ENCODE results near the gene IL1R1.

IL1R1 gene

DNA sequence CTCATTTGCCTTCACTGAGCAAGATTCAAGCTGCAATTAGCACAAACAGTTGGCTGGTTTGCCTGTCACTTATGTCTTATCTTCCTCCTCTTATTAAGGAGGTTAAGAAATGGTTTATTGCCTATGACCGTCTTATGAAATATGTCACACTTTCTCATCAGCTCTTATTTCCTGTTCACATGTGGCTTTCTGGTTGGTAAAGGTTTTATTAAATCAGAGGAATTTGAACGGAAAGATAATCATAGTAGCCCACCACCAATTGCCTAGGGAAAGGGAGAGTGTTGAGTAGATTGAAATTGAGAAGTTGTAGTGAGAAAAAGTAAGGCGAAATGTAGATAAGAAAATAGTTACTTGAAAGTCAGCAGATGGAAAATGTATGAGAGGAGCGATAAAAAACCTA is 4.2 kb upstream of the IL1R1 start:
- Histone ChIP-seq H3K36me3 (ENCODE audit: low read depth) (no peaks in the 10 kb centered on the region), H3K9me3 (ENCODE audit: severe bottlenecking) (no peaks in the 10 kb centered on the region), H3K27me3 (ENCODE audit: insufficient read depth, poor library complexity, severe bottlenecking) (no peaks in the 10 kb centered on the region), H3K4me3 (ENCODE audit: severe bottlenecking) (no peak overlapping the region), H3K4me1 (ENCODE audit: insufficient read depth, poor library complexity, severe bottlenecking) (no peaks in the 10 kb centered on the region), H3K27ac (ENCODE audit: poor library complexity, severe bottlenecking) (no peak overlapping the region)
- TF ChIP-seq CTCF (IDR thresholded peaks at IDR 0.05; ENCODE audit: poor library complexity, severe bottlenecking) = no peak
- DNase-seq (ENCODE audit: low spot score) (no peak), ATAC-seq (ENCODE audit: low read depth) (no peak)

- no peaks in the 10 kb centered on the region for H3K36me3 ChIP-seq (ENCODE audit: low read depth)
- TF ChIP-seq CTCF (IDR thresholded peaks at IDR 0.05; ENCODE audit: poor library complexity, severe bottlenecking) = no peak
- no peaks in the 10 kb centered on the region for H3K27me3 ChIP-seq (ENCODE audit: insufficient read depth, poor library complexity, severe bottlenecking)
- no peak for ATAC-seq (ENCODE audit: low read depth)
- no peaks in the 10 kb centered on the region for H3K9me3 ChIP-seq (ENCODE audit: severe bottlenecking)
- no peak overlapping the region for H3K27ac ChIP-seq (ENCODE audit: poor library complexity, severe bottlenecking)
- no peak overlapping the region for H3K4me3 ChIP-seq (ENCODE audit: severe bottlenecking)
- H3K4me1 ChIP-seq (ENCODE audit: insufficient read depth, poor library complexity, severe bottlenecking) = no peaks in the 10 kb centered on the region
- DNase-seq (ENCODE audit: low spot score) = no peak
Measured at GRCh38 chr2:102139851-102140250, 2.7 kb upstream of the IL1R1 start.

DNA sequence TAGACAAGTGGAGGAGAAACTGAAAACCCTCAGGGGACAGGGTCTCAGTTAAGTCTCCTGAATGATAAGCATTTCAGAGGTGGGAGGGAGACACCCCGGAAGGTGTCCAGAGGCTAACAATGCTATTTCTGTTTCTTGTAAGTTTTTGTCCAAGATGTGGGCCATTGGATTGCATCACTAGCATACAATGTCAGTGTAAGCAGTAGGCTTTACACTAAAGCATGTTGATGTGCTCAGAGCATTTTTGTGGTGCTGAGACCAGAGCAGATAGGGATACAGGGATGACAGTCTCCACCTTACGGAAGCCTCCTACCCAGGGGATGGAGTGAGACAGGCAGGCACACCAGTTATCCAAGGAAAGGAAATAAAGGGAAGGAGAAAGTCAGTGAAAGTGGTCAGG is 2.2 kb upstream of the IL1R1 start:
- no peak for DNase-seq (ENCODE audit: low spot score)
- Histone ChIP-seq H3K4me1 (ENCODE audit: insufficient read depth, poor library complexity, severe bottlenecking) (no peaks in the 10 kb centered on the region), H3K4me3 (ENCODE audit: severe bottlenecking) (no peak overlapping the region), H3K9me3 (ENCODE audit: severe bottlenecking) (no peaks in the 10 kb centered on the region), H3K36me3 (ENCODE audit: low read depth) (no peaks in the 10 kb centered on the region), H3K27ac (ENCODE audit: poor library complexity, severe bottlenecking) (no peak overlapping the region), H3K27me3 (ENCODE audit: insufficient read depth, poor library complexity, severe bottlenecking) (no peaks in the 10 kb centered on the region)
- TF ChIP-seq CTCF (IDR thresholded peaks at IDR 0.05; ENCODE audit: poor library complexity, severe bottlenecking) = no peak
- no peak for ATAC-seq (ENCODE audit: low read depth)

DNA sequence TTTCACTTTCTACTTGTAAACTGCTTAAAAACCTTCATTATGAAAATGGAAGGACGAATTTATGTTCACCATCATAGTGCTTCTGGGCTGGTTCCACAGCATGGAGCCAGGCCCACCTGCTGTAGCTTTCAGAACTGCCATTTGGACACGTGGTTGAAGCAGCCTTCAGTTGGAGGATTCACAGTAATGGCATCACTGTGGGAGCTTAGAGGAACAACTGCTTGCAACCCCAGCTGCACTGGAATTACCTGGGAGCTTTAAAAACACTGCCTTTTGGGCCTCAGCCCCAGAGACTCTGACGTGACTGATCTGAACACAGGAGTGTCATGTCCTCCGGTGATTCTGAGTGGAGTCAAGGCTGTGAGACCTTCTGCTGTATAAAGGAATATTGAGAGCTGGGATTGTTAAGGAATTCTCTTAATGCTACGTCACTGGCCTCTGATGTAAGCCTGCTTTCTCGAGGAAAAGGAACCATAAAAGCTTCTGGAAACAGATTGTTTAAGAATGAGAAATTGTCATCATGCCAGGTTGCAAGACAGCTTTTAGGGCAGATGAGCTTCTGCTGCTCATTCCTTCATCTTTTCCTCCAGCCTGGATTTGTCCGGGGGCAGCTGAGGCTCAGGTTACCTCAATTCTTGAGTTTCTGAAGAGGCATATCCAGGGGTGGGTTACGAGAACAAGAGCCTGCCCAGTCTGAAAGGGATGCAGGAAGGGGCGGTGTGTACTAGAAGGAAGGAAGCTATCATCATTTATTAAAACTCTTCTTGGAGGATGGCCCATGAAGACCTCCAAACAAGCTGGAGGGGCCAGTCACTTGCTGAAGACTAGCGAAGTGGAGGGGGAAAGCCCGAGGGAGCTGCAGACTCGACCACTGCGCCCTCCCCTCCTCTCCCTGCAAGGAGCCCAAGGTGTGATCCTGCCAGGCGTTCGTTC is 1.3 kb upstream of the IL1R1 start:
- no peak for ATAC-seq (ENCODE audit: low read depth)
- Histone ChIP-seq H3K4me1 (ENCODE audit: insufficient read depth, poor library complexity, severe bottlenecking) (no peaks in the 10 kb centered on the region), H3K4me3 (ENCODE audit: severe bottlenecking) (no peak overlapping the region), H3K27ac (ENCODE audit: poor library complexity, severe bottlenecking) (no peak overlapping the region), H3K27me3 (ENCODE audit: insufficient read depth, poor library complexity, severe bottlenecking) (no peaks in the 10 kb centered on the region), H3K36me3 (ENCODE audit: low read depth) (no peaks in the 10 kb centered on the region), H3K9me3 (ENCODE audit: severe bottlenecking) (peaks cover 4% of the 10 kb centered on the region)
- no peak for TF ChIP-seq CTCF (IDR thresholded peaks at IDR 0.05; ENCODE audit: poor library complexity, severe bottlenecking)
- no peak for DNase-seq (ENCODE audit: low spot score)
